ENCODE data around the gene ELANE. TPM values are rescaled to one million over a fixed set of nuclear protein-coding genes. Genes with fewer than 3 reads are reported as not detected.
"Not testable (repeated sequence)": the region's sequence is repeated elsewhere in the genome, so short reads cannot be mapped to it uniquely, and the experiment has no call there.

The ELANE gene
- polyA plus RNA-seq, 12 donors = 0.21 to 1.2 (median 0.33) TPM; not detected in 5

DNA sequence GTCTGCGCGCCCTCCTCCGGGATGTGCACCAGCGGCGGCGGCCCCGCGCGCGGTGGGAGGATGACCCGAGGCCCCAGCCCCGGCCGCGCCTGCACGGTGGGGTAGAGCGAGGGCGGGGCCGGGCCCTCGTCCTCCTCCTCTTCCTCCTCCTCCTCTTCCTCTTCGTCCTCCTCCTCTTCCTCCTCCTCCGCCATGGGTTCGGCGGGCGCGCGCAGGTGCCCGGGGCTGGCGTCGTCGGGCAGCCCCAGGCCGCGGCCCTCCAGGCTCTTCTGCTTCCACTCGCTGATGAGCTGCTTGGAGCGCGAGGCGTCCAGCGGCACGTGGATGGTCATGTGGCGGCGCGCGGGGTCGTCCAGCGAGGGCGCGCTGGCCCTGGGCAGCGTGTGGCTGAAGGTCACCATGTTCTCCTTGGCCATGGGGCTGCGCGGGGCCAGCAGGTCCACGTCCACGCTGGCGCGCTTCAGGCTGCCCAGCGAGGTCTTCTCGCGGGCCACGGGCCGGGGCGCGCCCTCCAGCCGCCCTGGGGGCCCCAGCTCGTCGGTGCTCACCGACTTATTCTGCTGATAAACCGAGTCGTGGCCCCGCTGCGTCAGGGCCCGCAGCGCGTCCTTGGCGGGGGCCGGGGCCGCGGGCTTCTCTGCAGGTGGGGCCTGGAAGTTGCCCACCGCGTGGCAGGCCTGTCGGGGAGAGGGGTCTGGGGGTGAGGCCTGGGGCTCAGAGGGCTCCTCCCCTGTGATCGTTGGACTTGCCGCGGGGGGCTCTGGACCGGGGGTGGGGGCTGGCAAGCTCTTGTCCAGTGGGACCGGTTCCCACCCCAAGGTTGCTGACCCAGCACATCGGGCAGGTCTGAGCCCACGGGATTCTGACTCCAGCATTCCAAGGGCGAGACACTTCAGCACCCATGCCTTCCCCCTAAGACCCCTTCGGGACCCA, 38.6 kb upstream of the ELANE start:
- DNase-seq = no peak

DNA sequence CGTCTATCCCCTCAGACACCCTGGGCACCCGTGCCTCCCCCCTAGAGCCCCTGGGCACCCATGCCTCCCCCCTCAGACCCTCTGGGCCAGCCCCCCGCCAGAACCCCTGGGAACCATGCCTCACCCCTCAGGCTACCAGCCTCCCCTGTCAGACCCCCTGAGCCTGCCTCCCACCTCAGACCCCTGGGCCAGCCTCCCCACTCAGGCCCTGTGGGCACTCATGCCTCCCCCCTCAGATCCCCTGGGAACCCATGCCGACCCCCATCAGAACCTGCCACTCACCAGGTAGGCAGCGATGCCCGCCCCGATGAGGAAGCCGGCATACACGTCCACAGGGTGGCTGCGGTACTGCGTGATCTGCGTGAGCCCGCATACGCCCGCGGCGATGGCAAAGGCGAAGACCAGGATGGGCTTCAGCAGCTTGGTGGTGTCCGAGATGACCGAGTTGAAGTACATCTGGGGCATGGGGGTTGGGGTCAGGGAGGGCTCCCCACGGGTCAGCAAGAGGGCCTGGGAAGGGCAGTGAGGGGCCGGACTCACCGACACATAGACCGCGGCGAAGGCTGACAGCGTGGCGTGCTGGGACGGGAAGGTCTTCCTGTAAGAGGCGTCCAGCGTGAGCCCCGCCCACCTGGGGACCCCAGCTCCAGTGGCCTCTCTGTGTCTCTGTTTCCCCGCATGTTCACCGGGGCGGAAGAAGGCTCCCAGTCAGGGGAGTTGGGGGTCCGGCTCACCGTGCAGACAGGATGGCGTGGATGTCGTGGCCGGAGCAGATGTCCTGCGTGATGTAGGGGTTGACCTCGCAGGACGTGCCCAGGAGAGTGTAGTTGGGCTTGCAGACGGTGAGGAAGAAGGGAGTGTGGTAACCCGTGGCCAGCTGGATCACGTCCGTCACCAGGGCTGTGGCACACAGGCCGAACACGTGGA, 37.7 kb upstream of the ELANE start:
- DNase-seq = no peak

DNA sequence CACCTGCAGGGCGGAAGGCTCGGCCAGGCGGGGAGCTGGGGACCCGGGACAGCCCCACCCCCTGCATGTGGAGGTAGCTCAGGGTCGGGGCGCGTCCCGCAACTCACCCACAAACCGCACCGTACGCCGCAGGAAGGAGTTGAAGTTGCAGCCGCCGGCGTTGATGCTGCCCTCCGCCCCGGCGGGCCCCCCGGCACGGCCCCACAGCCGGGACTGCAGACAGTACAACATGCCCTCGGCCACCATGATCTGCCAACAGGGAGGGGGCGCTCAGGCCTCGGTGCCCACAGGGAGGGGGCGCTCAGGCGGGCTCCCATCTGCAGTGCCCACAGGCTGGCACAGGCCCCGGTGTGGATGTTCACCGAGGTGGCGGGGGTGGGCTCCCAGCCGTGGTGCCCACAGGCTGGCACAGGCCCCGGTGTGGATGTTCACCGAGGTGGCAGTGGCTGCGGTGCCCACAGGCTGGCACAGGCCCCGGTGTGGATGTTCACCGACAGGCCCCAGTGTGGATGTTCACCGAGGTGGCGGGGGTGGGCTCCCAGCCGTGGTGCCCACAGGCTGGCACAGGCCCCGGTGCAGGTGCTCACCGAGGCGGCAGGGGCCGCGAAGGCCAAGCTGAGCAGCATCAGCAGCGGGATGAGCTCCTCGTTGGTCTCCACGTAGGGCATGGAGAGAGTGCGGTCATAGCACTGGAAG, 36.9 kb upstream of the ELANE start:
- DNase-seq = no peak

DNA sequence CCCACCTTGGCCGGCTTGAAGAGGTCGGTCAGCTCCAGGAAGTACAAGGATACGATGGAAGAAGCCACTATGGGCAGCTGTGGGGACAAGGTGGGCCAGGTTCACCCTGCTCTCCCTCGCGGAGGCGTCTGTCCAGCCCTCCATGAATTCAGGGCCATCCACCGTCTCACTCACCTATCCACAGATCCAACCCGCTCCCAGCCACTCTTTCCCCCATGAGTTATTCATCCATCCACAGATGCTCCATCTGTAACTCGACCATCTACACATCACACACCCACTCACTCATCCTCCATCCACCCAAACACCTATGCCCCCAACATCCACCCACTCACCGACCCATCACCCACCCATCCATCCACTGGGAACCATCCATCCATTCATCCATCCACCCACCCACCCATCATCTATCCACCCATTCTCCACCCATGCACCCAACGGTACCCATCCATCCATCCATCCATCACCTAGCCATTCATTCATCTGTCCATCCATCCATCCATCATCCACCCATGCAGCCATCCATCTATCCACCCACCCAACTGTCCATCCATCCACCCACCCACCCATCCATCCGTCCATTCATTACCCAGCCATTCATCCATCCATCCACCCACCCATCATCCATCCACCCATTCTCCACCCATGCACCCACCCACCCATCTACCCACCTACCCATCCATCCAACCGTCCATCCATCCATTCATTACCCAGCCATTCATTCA, 36.2 kb upstream of the ELANE start:
- DNase-seq = no peak

DNA sequence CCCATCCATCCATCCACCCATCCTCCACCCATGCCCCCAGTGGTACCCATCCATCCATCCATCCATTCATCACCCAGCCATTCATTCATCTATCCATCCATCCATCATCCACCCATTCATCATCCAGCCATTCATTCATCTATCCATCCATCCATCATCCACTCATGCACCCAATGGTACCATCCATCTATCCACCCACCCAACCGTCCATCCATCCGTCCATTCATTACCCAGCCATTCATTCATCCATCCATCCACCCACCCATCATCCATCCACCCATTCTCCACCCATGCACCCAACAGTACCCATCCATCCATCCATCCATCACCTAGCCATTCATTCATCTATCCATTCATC, 35.6 kb upstream of the ELANE start:
- no peak for DNase-seq

DNA sequence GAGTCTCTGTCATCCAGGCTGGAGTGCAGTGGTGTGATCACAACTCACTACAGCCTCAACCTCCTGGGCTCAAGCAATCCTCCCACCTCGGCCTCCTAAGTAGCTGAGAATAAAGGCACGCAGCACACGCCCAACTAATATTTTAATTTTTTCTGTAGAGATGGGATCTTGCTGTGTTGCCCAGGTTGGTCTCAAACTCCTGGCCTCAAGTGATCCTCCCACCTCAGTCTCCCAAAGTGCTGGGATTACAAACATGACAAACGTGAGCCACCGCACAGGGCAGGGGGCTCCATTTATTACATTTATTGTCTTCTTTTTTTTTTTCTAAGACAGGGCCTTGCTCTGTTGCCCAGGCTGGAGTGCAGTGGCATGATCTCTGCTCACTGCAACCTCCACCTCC, 31.9 kb upstream of the ELANE start:
- not testable (repeated sequence) for DNase-seq

DNA sequence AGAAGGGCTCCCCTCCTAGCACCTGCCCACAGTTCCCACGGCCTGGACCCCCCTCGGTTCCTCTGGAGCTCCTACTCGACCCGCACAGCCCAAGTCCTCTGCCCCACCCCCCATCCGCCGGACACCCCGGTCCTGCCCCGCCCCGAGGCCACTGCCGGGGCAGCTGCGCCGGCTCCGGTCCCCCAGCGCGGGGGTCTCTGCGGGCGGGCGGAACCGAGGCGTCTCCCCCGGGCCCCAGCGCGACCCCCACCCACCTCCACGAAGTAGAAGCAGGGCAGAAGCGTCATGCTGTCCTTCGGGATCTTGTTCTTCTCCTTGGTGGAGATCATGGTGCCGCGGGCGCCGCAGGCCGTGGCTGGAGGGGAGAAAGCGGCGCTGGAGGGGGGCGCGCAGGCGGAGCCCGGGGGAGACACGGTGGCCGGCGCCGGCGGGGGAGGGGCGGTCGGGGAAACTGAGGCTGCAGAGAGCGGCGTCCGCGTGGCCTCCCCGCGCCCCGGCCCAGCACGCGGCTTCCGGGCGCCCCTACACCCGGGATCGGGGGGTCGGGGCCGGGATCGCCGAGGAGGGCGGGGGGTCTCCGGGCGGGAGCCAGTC, 30.8 kb upstream of the ELANE start:
- DNase-seq = no peak

DNA sequence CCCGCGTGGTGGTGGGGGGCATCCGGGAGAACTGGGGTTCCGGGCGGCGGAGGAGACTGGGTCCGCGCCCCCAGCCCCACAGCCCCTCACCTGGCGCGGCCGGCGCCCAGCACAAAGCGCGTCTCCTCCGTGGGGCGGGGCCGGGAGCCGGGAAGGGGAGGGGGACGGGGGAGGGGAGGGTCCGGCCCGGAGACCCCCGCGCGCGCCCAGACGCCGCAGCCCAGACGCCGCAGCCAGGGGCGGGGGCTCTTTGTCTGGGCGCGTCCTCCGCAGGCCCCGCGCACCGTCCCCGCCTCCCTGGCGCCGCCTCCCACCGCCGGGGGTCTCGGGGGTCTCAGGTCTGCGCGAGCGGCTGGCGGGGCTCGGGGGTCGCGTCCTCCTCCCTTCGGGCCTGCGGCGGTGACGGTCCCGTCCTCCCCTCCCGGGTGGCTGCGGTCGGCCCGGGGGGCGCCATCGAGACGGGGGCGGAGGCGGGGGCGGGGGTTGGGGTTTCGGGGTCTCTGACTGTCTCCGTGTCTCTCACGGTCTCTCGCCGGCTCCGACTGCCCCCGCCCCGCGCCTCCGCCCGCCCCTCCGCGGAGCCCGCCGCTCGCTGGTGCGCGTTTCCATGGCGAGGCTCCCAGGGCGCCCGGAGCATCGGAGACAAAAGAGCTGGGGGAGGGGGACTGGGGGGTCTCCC, 30.1 kb upstream of the ELANE start, which contains the start of gene PLPPR3:
Gene PLPPR3, minus strand, starts transcription at position 131 of the 679 bp plus-strand sequence. CDS start 396 bp downstream, outside the sequence.
- DNase-seq = no peak

DNA sequence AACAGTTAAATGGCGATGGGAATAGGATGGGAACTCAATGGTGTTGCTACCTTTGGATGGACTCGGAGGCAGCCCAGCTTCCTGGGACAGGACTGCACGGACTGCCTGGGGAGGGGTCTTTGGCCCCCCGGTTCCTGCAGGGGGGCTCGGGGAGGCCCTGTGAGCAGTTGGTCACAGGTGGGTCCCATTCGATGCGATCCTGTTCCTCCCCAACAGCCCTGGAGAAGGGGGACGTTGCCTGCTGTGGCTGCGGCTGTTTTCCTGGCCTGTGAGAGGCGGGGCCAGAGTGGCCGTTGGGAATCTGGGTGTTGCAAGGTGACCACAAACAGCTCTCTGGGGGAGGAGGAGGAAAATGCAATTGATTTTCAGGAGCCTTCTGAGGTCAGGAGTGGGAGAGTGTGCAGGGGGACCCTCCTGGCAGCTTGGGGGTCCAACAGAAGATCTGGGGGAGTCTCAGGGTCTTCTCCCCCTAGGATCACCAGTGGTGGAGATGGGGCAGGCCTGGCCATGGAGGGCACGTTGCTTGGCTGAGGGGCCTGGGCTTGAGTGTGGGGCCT, 28.5 kb upstream of the ELANE start:
- DNase-seq = no peak

DNA sequence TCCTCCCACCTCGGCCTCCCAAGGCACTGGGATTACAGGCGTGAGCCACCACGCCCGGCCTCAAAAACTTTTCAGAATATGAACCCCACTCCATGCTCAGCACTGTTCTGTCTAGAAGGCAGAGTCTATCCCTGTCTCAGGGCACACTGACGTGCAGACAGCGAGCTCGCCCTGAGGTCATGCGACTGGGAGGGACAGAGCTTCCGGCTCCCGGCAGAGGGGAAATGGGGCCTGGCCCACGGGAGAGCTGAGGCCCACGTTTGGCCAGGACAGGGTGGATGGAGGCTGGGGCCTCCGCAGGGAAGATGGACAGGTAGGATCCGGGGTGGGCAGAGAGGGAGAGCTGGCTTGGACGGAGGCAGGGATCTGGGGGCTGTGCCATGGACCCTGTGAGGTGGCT, 27.2 kb upstream of the ELANE start:
- DNase-seq = no peak

DNA sequence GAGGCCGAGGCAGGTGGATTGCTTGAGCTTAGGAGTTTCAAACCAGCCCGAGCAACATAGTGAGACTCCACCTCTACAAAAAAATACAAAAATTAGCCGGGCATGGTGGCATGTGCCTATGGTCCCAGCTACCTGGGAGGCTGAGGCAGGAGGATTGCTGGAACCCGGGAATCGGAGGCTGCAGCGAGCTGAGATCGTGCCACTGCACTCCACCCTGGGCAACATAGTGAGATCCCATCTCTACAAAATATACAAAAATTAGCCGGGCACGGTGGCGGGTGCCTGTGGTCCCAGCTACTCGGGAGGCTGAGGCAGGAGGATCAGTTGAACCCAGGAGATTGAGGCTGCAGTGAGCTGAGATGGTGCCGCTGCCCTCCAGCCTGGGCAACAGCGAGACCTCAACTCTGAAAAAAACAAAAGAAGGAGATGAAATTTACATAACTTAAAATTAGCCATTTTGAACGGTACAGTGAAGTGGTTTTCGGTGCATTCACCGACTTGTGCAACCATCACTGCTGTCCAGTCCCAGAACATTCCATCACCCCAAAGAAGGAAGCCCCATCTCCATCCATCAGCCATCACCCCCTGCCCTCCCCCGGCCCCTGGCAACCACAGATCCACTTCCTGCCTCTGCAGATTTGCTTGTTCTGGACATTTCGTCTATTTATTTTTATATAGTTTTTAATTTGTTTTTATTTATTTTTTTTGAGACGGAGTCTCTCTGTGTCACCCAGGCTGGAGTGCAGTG, 26.0 kb upstream of the ELANE start:
- no peak for DNase-seq

DNA sequence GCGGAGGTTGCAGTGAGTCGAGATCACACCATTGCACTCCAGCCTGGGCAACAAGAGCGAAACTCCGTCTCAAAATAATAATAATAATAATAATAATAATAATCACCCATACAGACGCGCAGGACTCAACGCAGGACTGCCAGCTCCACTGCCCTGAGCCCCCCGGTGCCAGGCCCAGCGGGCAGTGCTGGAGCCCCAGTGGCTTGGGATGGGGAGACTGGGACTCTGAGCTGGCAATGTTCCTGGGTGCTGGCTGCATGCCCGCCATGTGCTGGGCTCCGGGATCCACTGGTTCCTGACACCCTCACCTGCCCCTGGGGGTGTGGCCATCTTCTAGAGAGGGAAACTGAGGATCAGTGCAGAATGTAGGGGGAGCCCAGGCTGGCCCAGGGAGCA, 24.8 kb upstream of the ELANE start:
- DNase-seq = no peak

DNA sequence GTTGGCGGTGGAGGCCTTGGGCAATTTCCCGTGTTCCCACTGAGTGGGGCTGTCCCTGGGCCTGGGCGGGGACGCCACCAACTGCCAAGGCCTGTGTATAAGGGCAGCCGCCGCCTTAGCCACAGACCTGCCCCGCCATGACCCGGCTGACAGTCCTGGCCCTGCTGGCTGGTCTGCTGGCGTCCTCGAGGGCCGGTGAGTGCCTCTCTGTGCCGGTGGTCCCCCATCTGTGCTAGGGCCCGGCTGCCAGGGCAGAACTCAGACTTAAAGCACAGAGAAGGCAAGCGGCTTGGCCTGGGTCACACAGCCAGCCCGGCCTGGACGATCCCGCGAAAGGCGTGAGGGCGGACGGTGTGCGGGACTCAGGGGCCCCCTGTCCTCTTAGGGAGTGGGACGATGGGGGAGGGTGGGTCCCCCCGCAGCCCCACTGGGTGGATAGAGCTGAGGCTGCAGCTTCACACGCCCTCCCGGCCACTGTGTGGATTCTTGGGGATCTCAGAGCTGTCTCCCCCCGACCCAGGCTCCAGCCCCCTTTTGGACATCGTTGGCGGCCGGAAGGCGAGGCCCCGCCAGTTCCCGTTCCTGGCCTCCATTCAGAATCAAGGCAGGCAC, 24.3 kb upstream of the ELANE start, which contains the start of gene AZU1:
Gene AZU1, plus strand, starts transcription at position 128 of the 612 bp plus-strand sequence. Its CDS starts 10 bp downstream, at position 138.
- DNase-seq = no peak

DNA sequence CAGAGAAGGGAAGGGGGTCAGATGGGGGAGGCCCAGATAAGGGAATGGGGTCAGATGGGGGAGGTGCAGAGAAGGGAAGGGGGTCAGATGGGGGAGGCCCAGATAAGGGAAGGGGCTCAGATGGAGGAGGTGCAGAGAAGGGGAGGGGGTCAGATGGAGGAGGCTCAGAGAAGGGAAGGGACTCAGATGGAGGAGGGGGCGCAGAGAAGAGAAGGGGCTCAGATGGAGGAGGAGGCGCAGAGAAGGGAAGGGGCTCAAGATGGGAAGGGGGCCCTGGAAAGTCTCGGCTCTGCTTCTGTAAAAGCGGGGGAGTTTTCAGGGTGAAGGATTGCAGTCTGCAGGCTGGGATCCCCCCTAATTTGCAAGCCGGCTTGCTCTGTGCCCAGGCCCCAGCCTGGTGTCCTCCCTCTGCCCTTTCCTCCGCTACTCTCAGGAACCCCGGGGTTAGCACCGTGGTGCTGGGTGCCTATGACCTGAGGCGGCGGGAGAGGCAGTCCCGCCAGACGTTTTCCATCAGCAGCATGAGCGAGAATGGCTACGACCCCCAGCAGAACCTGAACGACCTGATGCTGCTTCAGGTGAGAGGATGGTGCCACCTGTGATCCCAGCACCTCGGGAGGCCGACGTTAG, 22.9 kb upstream of the ELANE start:
- DNase-seq = no peak

DNA sequence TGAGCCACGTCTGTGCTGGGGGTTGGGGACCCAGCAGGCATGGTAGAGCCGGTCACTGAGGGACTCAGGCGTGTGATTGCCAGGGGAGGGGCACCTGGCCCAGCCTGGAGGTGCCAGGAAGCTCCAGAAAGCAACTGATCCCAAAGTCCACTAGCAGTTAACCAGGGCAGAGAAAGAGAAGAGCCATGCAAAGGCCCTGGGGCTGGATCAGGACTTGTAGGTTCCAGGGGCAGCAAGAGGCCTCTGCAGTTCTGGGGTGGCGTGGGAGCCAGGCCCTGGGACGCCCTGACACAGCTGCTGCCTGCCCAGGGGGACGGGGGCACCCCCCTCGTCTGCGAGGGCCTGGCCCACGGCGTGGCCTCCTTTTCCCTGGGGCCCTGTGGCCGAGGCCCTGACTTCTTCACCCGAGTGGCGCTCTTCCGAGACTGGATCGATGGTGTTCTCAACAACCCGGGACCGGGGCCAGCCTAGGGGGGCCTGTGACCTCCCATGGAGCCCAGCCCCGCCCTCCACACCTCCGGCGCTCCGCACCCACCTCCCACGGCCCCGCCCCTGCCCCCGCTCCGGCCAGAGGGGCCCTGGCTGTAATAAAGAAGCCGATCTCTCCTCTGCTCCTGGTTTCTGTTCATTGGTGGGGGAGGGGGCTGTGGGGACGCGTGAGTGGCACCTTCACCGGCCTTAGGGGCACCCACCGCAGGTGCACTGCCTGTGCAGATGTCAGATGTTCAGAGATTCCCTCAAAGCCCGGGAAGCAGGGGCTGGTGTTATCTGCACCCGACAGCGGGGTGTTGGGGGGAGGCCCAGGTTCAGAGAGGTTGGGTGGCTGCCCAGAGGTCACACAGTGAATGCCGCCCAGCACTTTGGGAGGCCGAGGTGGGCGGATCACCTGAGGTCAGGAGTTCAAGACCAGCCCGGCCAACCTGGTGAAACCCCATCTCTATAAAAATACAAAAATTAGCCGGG, 20.4 kb upstream of the ELANE start:
- no peak for DNase-seq

DNA sequence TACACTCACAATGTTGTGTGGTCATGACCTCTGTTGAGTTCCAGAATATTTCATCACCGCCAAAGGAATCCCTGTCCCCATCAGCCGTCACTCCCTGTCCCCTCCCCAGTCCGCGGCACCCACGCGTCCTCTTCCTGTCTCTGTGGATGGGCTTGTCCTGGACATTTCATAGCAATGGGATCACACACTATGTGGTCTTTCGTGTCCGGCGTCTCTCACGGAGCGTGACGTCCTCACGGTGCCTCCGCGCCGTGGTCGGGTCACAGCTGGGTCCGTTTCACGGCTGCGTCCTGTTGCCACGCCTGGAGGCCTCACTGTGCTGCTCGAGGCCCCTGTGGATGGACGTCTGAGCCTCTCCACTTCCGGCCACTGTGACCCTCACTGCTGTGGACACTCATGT, 17.9 kb upstream of the ELANE start:
- no peak for DNase-seq
